SK-N-SH treated with all-trans-retinoic acid at 6 μM for 48 hours (cell line): ENCODE measurements around the gene COX4I1.

ENCODE experiments used
- GLIS3 ChIP-seq: fragments of 250-450 bp; sonication (Bioruptor Pico); IDR thresholded peaks from 2 replicates; pipeline ENCODE4 v1.5.0; 2020; ENCODE audit warnings: mild to moderate bottlenecking, moderate library complexity
- RARB ChIP-seq: fragments of 250-450 bp; sonication (Bioruptor Pico); IDR thresholded peaks from 2 replicates; pipeline ENCODE4 v1.8.0; 2021; ENCODE audit warnings: mild to moderate bottlenecking, moderate library complexity
- ZFP30 ChIP-seq: fragments of 450-650 bp; formaldehyde crosslinking; IDR thresholded peaks from 2 replicates; pipeline ENCODE4 v1.5.0; 2022; ENCODE audit warnings: mild to moderate bottlenecking, moderate library complexity

DNA sequence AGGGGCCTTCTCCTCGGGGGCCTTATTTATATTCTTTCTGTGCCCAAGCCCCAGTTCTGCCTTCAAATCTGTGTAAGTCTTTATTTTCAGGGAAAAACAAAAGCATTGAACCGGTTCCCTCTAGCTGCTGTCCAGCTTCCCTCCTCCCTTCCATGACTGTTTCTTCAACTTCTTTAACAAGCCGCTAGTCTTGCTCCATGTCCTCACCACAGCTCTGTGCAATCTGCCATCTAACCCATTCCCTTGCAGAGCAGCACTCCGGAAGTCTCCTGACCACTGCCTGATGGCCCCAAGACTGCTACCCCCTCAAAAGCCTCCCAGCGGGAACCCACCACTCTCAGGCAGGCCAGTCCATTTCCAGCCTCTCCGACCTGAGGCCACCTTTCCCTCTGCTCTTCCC is 17.0 kb upstream of the COX4I1 start:
- TF ChIP-seq RARB, result no peak
- no peak for TF ChIP-seq GLIS3 (CRISPR knock-in tag)
- no peak for TF ChIP-seq ZFP30 (CRISPR knock-in tag)
